ENCODE results near the gene CITED4. TPM values are rescaled to one million over a fixed set of nuclear protein-coding genes. Genes with fewer than 3 reads are reported as not detected.

Gene CITED4
- total RNA-seq, 1 donor from 2014 or later = 26.0 TPM

DNA sequence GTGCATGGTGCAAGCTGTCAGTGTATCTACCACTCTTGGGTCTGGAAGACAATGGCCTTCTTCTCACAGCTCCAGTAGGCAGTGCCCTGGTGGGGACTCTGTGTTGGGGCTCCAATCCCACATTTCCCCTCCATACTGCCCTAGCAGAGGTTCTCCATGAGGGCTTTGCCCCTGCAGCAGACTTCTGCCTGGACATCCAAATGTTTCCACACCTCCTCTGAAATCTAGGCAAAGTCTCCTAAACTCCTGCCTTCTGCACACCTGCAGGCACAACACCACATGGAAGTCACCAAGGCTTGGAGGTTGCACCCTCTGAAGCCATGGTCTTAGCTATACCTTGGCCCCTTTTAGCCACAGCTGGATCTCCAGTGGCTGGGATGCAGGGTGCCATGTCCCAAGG lies 31.8 kb upstream of the CITED4 start:
- Mint-ChIP-seq H3K4me1 (ENCODE audit: unreplicated experiment) (peaks cover 30% of the 10 kb centered on the region), H3K4me3 (ENCODE audit: unreplicated experiment) (no peak overlapping the region)

GRCh38 chr1:40892354-40892753 lies 30.2 kb upstream of the CITED4 start:
- Mint-ChIP-seq H3K27ac (ENCODE audit: unreplicated experiment) (no peak overlapping the region), H3K4me1 (ENCODE audit: unreplicated experiment) (peaks cover 16% of the 10 kb centered on the region), H3K9me3 (ENCODE audit: unreplicated experiment) (peaks cover 10% of the 10 kb centered on the region), H3K27me3 (ENCODE audit: unreplicated experiment) (no peaks in the 10 kb centered on the region), H3K36me3 (ENCODE audit: unreplicated experiment) (no peaks in the 10 kb centered on the region), H3K4me3 (ENCODE audit: unreplicated experiment) (no peak overlapping the region)
- DNase-seq (ENCODE audit: extremely low spot score, unreplicated experiment) = no peak
- no peak for TF ChIP-seq CTCF (IDR thresholded peaks at IDR 0.05)

More for the DNA sequence above, 31.8 kb upstream of the CITED4 start:
- Mint-ChIP-seq H3K36me3 (ENCODE audit: unreplicated experiment) (no peaks in the 10 kb centered on the region), H3K9me3 (ENCODE audit: unreplicated experiment) (peaks cover 10% of the 10 kb centered on the region), H3K27ac (ENCODE audit: unreplicated experiment) (no peak overlapping the region), H3K27me3 (ENCODE audit: unreplicated experiment) (no peaks in the 10 kb centered on the region)
- no peak for DNase-seq (ENCODE audit: extremely low spot score, unreplicated experiment)
- TF ChIP-seq CTCF (IDR thresholded peaks at IDR 0.05) = no peak

DNA sequence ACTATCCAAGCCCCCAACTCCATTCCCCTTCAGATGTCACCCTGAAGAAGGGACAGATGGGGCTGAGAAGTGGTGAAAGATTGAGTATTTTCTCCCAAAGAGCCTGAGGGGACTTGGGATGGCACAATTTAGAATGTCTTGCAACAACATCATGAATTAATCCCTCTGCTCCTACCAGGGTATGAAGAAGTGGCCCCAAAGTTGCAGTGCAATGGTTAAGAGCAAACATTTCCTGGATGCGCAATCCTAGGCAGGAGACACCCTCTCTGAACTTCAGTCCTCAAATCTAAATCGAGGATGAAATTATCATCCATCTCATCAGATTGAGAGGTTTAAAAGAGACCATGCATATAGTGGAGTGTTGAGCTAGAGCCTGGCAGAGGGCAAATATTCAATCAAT lies 28.6 kb upstream of the CITED4 start:
- Mint-ChIP-seq H3K36me3 (ENCODE audit: unreplicated experiment) (no peaks in the 10 kb centered on the region), H3K4me1 (ENCODE audit: unreplicated experiment) (peaks cover 10% of the 10 kb centered on the region), H3K27me3 (ENCODE audit: unreplicated experiment) (peaks cover 4% of the 10 kb centered on the region), H3K9me3 (ENCODE audit: unreplicated experiment) (peaks cover 10% of the 10 kb centered on the region), H3K27ac (ENCODE audit: unreplicated experiment) (no peak overlapping the region), H3K4me3 (ENCODE audit: unreplicated experiment) (no peak overlapping the region)
- DNase-seq (ENCODE audit: extremely low spot score, unreplicated experiment) = no peak
- no peak for TF ChIP-seq CTCF (IDR thresholded peaks at IDR 0.05)

- Mint-ChIP-seq H3K4me1 (ENCODE audit: unreplicated experiment) (peaks cover 12% of the 10 kb centered on the region), H3K36me3 (ENCODE audit: unreplicated experiment) (no peaks in the 10 kb centered on the region), H3K9me3 (ENCODE audit: unreplicated experiment) (no peaks in the 10 kb centered on the region), H3K27me3 (ENCODE audit: unreplicated experiment) (peaks cover 4% of the 10 kb centered on the region), H3K4me3 (ENCODE audit: unreplicated experiment) (no peak overlapping the region), H3K27ac (ENCODE audit: unreplicated experiment) (no peak overlapping the region)
- no peak for TF ChIP-seq CTCF (IDR thresholded peaks at IDR 0.05)
- DNase-seq (ENCODE audit: extremely low spot score, unreplicated experiment) = no peak
Observed at GRCh38 chr1:40887652-40888051, 25.5 kb upstream of the CITED4 start.

DNA sequence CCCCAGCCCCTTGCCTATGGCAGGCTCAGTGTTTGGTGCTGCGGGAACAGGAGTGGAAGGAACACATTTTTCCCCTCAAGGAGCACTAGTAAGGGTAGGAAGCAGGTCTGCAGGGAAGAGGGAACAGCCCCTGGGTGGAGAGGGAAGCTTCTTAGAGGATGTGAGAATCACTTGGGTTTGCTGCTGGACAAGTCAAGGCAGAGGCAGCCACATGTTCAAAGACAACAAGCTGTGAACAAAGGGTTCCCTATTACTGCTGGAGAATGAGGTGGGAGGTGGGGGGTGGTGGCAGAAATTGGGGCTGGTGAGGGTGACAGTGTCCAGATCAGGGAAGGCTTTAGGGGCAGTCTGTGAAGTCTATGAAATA lies 24.8 kb upstream of the CITED4 start:
- H3K4me3 Mint-ChIP-seq (ENCODE audit: unreplicated experiment) = no peak overlapping the region
- no peak for TF ChIP-seq CTCF (IDR thresholded peaks at IDR 0.05)
- H3K27ac Mint-ChIP-seq (ENCODE audit: unreplicated experiment) = no peak overlapping the region
- DNase-seq (ENCODE audit: extremely low spot score, unreplicated experiment) = no peak
- peaks cover 4% of the 10 kb centered on the region for H3K27me3 Mint-ChIP-seq (ENCODE audit: unreplicated experiment)
- peaks cover 12% of the 10 kb centered on the region for H3K4me1 Mint-ChIP-seq (ENCODE audit: unreplicated experiment)
- H3K36me3 Mint-ChIP-seq (ENCODE audit: unreplicated experiment) = no peaks in the 10 kb centered on the region
- H3K9me3 Mint-ChIP-seq (ENCODE audit: unreplicated experiment) = no peaks in the 10 kb centered on the region

All from osteocyte (in vitro differentiated cells).